ENCODE results near the gene OR10H2. TPM values are rescaled to one million over a fixed set of nuclear protein-coding genes. Genes with fewer than 3 reads are reported as not detected.
"Not testable (repeated sequence)": the region's sequence is repeated elsewhere in the genome, so short reads cannot be mapped to it uniquely, and the experiment has no call there.

OR10H2 gene, protein sequence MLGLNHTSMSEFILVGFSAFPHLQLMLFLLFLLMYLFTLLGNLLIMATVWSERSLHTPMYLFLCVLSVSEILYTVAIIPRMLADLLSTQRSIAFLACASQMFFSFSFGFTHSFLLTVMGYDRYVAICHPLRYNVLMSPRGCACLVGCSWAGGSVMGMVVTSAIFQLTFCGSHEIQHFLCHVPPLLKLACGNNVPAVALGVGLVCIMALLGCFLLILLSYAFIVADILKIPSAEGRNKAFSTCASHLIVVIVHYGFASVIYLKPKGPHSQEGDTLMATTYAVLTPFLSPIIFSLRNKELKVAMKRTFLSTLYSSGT
- total RNA-seq (not detected), polyA plus RNA-seq (not detected)

DNA sequence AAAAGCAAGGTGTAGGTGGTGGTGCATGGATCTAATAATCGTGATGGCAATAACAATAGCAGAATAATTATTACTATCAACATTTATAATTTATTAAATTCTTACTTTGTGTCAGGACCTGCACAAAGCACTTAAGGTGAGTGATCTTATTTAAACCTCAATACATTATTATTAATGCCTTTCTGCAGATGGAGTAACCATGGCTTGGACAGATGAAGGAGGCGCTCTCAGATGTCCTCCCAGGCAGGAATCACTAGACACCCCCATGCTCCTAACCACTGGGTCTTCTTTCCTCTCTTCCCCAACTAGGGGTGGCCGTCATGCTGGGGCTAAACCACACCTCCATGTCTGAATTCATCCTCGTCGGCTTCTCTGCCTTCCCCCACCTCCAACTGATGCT is at the start of gene OR10H2:
TSS of gene OR10H2 (plus strand) at position 301 of the 400 bp plus-strand sequence. CDS start at position 321, 20 bp downstream.
- no peaks in the 10 kb centered on the region for H3K27me3 ChIP-seq (ENCODE audit: insufficient read depth, low read length, poor library complexity, severe bottlenecking)
- H3K9me3 Mint-ChIP-seq = peaks cover 0 to 7% (median 0%) of the 10 kb centered on the region in 5 donors
- H3K4me1 ChIP-seq (ENCODE audit: insufficient read depth, low read length) = no peaks in the 10 kb centered on the region
- no peaks in the 10 kb centered on the region for H3K9me3 ChIP-seq (ENCODE audit: low read length)
- no peak within 1 kb of the TSS for H3K27ac ChIP-seq (ENCODE audit: low read depth, low read length)
- H3K4me3 Mint-ChIP-seq = no peak within 1 kb of the TSS
- ChIA-PET POLR2A (no interaction called here), CTCF (no interaction called here)
- no peak within 1 kb of the TSS for H3K27ac Mint-ChIP-seq
- H3K4me1 Mint-ChIP-seq = peaks cover 11 to 23% (median 15%) of the 10 kb centered on the region in 3 donors
- DNase-seq = no peak
- H3K27me3 Mint-ChIP-seq = peaks cover 11 to 56% of the 10 kb centered on the region in 2 donors
- H3K36me3 Mint-ChIP-seq = no peaks in the 10 kb centered on the region
- H3K4me3 ChIP-seq (ENCODE audit: low read length) = no peak within 1 kb of the TSS
- no peaks in the 10 kb centered on the region for H3K36me3 ChIP-seq (ENCODE audit: insufficient read depth, low read length)

DNA sequence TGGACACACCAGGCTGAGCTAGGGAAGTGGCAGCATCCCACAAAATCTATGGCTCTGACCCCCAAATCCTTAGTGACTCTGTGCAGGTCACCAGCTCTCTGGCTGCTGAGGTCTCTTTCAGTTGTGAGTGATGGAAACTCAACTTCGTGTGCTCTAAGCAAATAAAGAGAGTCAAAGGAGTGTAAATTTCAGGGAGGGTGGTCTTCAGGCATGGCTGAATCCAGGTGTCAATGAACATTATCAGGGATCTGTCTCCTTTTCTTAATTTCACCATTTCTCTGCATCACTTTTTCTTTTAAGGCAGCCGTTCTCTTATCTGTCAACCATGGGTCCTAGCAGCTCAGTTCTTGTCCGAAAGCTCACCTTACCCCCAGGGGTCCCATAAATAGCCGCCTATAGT is 48.7 kb upstream of the OR10H2 start:
- H3K27me3 ChIP-seq (ENCODE audit: insufficient read depth, low read length, poor library complexity, severe bottlenecking) = peaks cover 3% of the 10 kb centered on the region
- no peak overlapping the region for H3K4me3 Mint-ChIP-seq
- H3K4me3 ChIP-seq (ENCODE audit: low read length) = no peak overlapping the region
- peaks cover 5 to 14% (median 6%) of the 10 kb centered on the region in 3 donors for H3K4me1 Mint-ChIP-seq
- H3K36me3 Mint-ChIP-seq = peaks cover 0 to 15% (median 3%) of the 10 kb centered on the region in 3 donors
- DNase-seq = no peak
- no peaks in the 10 kb centered on the region for H3K4me1 ChIP-seq (ENCODE audit: insufficient read depth, low read length)
- H3K27ac ChIP-seq (ENCODE audit: low read depth, low read length) = no peak overlapping the region
- no peaks in the 10 kb centered on the region for H3K36me3 ChIP-seq (ENCODE audit: insufficient read depth, low read length)
- H3K27ac Mint-ChIP-seq = no peak overlapping the region
- H3K9me3 Mint-ChIP-seq = no peaks in the 10 kb centered on the region
- no peaks in the 10 kb centered on the region for H3K9me3 ChIP-seq (ENCODE audit: low read length)
- ChIA-PET CTCF (no interaction called here), POLR2A (no interaction called here)
- H3K27me3 Mint-ChIP-seq = peaks cover 24 to 26% of the 10 kb centered on the region in 2 donors

DNA sequence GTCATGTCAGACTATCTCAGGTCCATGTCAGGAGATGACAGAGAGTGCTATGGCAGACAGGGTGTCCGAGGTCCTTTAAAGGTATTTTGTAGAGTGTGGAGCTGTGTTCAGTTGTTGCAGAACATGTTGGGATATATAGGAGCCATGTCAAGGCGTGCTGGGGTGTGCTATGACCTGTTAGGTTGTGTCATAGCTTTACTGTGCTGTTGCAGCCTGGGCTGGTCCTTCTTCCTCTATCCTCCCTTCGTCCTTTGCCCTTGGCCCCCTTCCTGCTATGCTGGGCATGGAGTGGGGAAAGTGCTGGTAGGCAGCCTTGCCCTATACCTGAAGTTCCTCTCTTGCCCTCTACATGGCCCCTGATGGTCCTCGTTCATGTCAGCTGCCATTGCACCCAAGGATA is 48.0 kb upstream of the OR10H2 start:
- H3K4me3 ChIP-seq (ENCODE audit: low read length); H3K27ac ChIP-seq (ENCODE audit: low read depth, low read length); H3K9me3 Mint-ChIP-seq; H3K27ac Mint-ChIP-seq; H3K9me3 ChIP-seq (ENCODE audit: low read length); H3K4me1 Mint-ChIP-seq; H3K36me3 ChIP-seq (ENCODE audit: insufficient read depth, low read length); POLR2A ChIA-PET; H3K27me3 ChIP-seq (ENCODE audit: insufficient read depth, low read length, poor library complexity, severe bottlenecking); CTCF ChIA-PET; DNase-seq; H3K4me1 ChIP-seq (ENCODE audit: insufficient read depth, low read length); H3K4me3 Mint-ChIP-seq: not testable (repeated sequence)
- peaks cover 27 to 28% of the 10 kb centered on the region in 2 donors for H3K27me3 Mint-ChIP-seq
- peaks cover 0 to 18% (median 3%) of the 10 kb centered on the region in 3 donors for H3K36me3 Mint-ChIP-seq

DNA sequence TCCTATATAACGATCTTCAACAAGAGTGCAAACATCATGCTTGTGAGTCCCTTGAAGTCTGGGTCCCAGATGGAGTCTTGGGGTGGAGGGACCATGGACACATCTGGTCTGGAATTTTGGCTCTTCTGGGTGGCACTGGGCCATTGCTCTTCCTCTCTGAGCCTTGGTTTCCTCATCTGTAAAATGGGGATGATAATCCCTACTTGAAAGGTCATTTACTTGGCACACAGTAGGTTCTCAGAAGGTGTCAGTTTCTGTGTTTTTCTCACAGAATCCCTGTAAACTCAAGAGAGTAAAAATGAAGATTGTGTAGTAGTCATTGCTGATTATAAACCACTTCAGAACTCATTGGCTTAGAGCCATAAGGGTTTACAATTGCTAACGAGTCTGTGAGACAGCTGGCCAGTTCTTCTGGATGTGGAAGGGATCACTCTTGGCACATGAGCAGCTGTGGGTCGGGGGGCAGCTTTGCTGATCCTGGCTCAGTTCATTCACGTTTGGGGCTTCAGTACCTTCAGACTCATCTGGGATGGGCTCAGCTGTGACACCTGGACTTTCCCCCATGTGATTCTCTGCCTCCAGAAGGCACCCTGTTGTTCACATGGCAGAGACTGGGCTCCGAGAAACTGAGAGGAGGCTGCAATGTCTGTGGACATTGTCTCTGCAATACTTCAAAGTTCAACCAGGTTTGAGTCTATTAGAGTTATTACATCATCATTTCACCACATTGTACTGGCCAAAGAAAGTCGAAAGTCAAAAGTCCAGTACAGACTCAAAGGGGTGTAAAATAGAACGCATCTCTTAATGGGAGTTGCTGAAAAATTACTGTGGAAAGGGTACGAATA is 47.1 kb upstream of the OR10H2 start:
- Mint-ChIP-seq H3K4me1 (peaks cover 0 to 2% (median under 1%) of the 10 kb centered on the region in 3 donors), H3K36me3 (peaks cover 0 to 17% (median 3%) of the 10 kb centered on the region in 3 donors), H3K9me3 (peaks cover 0 to 3% (median 0%) of the 10 kb centered on the region in 5 donors), H3K27ac (peak overlapping the region in 1 of 8 donors; percentile 82), H3K27me3 (peaks cover 27 to 33% of the 10 kb centered on the region in 2 donors), H3K4me3 (no peak overlapping the region)
- H3K4me1 ChIP-seq (ENCODE audit: insufficient read depth, low read length) = no peaks in the 10 kb centered on the region
- ChIA-PET CTCF (no interaction called here), POLR2A (no interaction called here)
- peaks cover 3% of the 10 kb centered on the region for H3K27me3 ChIP-seq (ENCODE audit: insufficient read depth, low read length, poor library complexity, severe bottlenecking)
- DNase-seq = no peak
- H3K4me3 ChIP-seq (ENCODE audit: low read length) = no peak overlapping the region
- no peak overlapping the region for H3K27ac ChIP-seq (ENCODE audit: low read depth, low read length)
- no peaks in the 10 kb centered on the region for H3K36me3 ChIP-seq (ENCODE audit: insufficient read depth, low read length)
- H3K9me3 ChIP-seq (ENCODE audit: low read length) = no peaks in the 10 kb centered on the region

DNA sequence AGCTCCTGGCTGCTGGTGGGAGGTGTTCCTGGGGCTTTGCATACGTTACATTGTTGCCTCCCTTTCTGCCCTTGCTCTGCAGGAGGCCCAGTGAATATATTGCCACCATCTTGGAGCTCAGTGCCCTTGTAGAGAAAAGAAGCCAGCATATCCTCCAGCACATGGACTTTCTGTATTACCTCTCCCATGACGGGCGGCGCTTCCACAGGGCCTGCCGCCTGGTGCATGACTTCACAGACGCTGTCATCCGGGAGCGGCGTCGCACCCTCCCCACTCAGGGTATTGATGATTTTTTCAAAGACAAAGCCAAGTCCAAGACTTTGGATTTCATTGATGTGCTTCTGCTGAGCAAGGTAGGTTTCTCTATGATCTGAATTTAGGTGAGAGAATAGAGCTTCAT is 44.4 kb upstream of the OR10H2 start:
- no peaks in the 10 kb centered on the region for H3K4me1 Mint-ChIP-seq
- H3K4me3 Mint-ChIP-seq = no peak overlapping the region
- ChIA-PET POLR2A (no interaction called here), CTCF (no interaction called here)
- no peaks in the 10 kb centered on the region for H3K4me1 ChIP-seq (ENCODE audit: insufficient read depth, low read length)
- H3K36me3 Mint-ChIP-seq = peaks cover 0 to 17% (median 0%) of the 10 kb centered on the region in 3 donors
- H3K27ac ChIP-seq (ENCODE audit: low read depth, low read length) = no peak overlapping the region
- peaks cover 2 to 12% (median 5%) of the 10 kb centered on the region in 5 donors for H3K9me3 Mint-ChIP-seq
- no peaks in the 10 kb centered on the region for H3K36me3 ChIP-seq (ENCODE audit: insufficient read depth, low read length)
- H3K9me3 ChIP-seq (ENCODE audit: low read length) = no peaks in the 10 kb centered on the region
- peaks cover 6% of the 10 kb centered on the region for H3K27me3 ChIP-seq (ENCODE audit: insufficient read depth, low read length, poor library complexity, severe bottlenecking)
- peaks cover 45 to 47% of the 10 kb centered on the region in 2 donors for H3K27me3 Mint-ChIP-seq
- H3K27ac Mint-ChIP-seq = no peak overlapping the region
- DNase-seq = no peak
- H3K4me3 ChIP-seq (ENCODE audit: low read length) = no peak overlapping the region

DNA sequence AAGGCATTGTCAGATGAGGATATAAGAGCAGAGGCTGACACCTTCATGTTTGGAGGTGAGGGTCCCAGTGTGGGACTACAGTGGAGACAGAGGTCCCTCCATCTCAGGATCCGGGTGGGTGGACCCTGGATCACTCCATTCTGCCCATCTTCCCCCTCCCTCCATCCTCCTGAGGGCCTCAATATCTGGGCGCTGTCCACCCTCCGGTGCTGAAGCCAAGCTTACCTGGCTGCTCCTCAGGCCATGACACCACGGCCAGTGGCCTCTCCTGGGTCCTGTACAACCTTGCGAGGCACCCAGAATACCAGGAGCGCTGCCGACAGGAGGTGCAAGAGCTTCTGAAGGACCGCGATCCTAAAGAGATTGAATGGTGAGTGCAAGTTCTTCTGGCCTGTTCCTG is 43.0 kb upstream of the OR10H2 start:
- ChIA-PET CTCF (no interaction called here), POLR2A (no interaction called here)
- Histone ChIP-seq H3K36me3 (ENCODE audit: insufficient read depth, low read length) (no peaks in the 10 kb centered on the region), H3K4me3 (ENCODE audit: low read length) (no peak overlapping the region), H3K9me3 (ENCODE audit: low read length) (no peaks in the 10 kb centered on the region), H3K4me1 (ENCODE audit: insufficient read depth, low read length) (no peaks in the 10 kb centered on the region), H3K27ac (ENCODE audit: low read depth, low read length) (no peak overlapping the region), H3K27me3 (ENCODE audit: insufficient read depth, low read length, poor library complexity, severe bottlenecking) (peaks cover 6% of the 10 kb centered on the region)
- Mint-ChIP-seq H3K27me3 (peaks cover 43 to 45% of the 10 kb centered on the region in 2 donors), H3K4me3 (no peak overlapping the region), H3K9me3 (peaks cover 7 to 23% (median 8%) of the 10 kb centered on the region in 5 donors), H3K27ac (no peak overlapping the region), H3K36me3 (peaks cover 0 to 15% (median 0%) of the 10 kb centered on the region in 3 donors), H3K4me1 (no peaks in the 10 kb centered on the region)
- DNase-seq = no peak

DNA sequence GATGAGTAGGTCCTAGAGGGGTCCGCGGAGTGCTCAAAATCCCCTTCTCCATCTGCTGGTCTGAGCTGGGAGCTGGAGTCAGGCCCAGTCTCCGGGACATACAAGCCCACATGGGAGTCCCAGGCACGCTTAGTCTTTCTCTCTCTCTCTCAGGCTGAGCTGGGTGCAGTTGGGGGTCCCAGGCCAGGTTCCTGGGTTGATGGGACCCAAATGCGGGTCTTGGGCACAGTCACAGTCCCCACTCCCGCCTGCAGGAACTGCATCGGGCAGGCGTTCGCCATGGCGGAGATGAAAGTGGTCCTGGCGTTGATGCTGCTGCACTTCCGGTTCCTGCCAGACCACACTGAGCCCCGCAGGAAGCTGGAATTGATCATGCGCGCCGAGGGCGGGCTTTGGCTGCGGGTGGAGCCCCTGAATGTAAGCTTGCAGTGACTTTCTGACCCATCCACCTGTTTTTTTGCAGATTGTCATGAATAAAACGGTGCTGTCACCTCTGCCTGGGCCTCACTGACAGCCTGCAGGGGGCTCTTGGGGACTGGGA is 31.1 kb upstream of the OR10H2 start:
- ChIA-PET CTCF (no interaction called here), POLR2A (no interaction called here)
- H3K4me3 ChIP-seq (ENCODE audit: low read length) = no peak overlapping the region
- H3K4me3 Mint-ChIP-seq = no peak overlapping the region
- DNase-seq = no peak
- H3K36me3 Mint-ChIP-seq = peaks cover 0 to 1% (median 0%) of the 10 kb centered on the region in 3 donors
- no peak overlapping the region for H3K27ac Mint-ChIP-seq
- H3K27me3 Mint-ChIP-seq = peaks cover 15 to 35% of the 10 kb centered on the region in 2 donors
- H3K27me3 ChIP-seq (ENCODE audit: insufficient read depth, low read length, poor library complexity, severe bottlenecking) = peaks cover 3% of the 10 kb centered on the region
- no peaks in the 10 kb centered on the region for H3K4me1 Mint-ChIP-seq
- no peaks in the 10 kb centered on the region for H3K4me1 ChIP-seq (ENCODE audit: insufficient read depth, low read length)
- H3K9me3 ChIP-seq (ENCODE audit: low read length) = no peaks in the 10 kb centered on the region
- H3K27ac ChIP-seq (ENCODE audit: low read depth, low read length) = no peak overlapping the region
- H3K9me3 Mint-ChIP-seq = peaks cover 0 to 5% (median 0%) of the 10 kb centered on the region in 5 donors
- no peaks in the 10 kb centered on the region for H3K36me3 ChIP-seq (ENCODE audit: insufficient read depth, low read length)
